Urothelium cell line (cell line): ENCODE measurements around the gene KIF1B.
"Not testable (repeated sequence)": the region's sequence is repeated elsewhere in the genome, so short reads cannot be mapped to it uniquely, and the experiment has no call there.

Source experiments
- DNase-seq: peaks from one replicate; pipeline ENCODE4 v3.0.0; 2011; ENCODE audit warnings: low spot score, mixed read lengths
- FAIRE-seq: peaks from 2 replicates; lab custom pipeline; 2011; peaks lifted over from hg19 to GRCh38; lab: Jason Lieb, UNC

KIF1B gene

GRCh38 chr1:10232163-10232562, 21.8 kb downstream of the KIF1B start:
- FAIRE-seq: no peak
- DNase-seq: no peak

GRCh38 chr1:10236405-10237156, 26.2 kb downstream of the KIF1B start:
- no peak for FAIRE-seq
- no peak for DNase-seq

DNA sequence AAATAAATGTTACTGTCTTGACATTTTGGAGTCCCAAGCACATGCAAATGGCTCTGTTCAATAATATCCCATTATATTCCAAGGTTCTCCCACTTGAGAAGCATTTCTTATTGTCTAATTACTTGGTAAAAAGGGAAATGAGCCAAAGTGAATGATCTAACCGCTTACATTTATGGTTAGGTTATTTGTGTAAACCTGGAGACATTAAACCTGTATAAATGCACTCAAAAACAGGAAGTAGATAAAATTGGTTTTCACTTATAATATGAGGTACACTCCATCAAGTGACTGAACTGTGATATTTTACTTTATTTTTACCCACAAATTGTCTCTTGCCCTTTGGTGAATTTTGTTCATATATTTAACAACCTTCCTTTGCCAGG, 26.8 kb downstream of the KIF1B start:
- FAIRE-seq (no peak), DNase-seq (no peak)

DNA sequence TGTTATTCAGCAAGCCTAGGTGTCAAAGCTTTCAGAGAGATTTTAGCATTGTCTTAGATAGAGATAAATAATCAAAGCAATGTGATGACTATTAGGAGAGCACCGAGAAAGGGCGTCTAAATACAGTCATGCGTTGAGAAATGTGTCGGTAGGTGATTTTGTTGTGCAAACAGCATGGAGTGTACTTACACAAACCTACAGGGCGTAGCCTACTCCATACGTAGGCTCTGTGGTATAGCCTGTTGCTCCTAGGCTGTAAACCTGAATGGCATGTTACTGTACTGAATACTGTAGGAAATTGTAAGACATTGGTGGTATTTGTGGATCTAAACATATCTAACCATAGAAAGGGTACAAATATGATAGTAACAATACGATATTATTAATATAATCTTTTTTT, 31.8 kb downstream of the KIF1B start:
- DNase-seq (no peak), FAIRE-seq (no peak)

DNA sequence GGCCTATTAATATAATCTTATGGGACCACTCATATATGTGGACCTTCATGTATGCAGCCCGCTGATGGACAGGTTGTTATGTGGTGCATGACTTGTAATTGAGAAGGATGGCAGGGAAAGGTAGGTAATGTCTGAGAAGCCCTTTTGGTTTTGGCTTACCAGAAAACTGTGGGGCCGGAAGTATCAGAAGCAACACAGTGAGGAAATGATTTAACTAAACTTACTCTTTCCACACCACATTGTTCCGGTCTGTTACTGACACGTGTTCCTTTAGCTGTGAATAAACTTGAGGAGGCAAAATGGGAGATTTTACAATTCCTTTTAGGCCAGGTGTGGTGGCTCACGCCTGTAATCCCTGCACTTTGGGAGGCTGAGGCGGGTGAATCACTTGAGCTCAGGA, 32.4 kb downstream of the KIF1B start:
- no peak for DNase-seq
- FAIRE-seq: no peak

GRCh38 chr1:10245674-10246073, 35.3 kb downstream of the KIF1B start:
- no peak for FAIRE-seq
- no peak for DNase-seq

- no peak for DNase-seq
- FAIRE-seq: no peak
Observed at GRCh38 chr1:10249808-10250457, 39.6 kb downstream of the KIF1B start.

- FAIRE-seq (no peak), DNase-seq (no peak)
Observed at GRCh38 chr1:10250663-10251062, 40.3 kb downstream of the KIF1B start.

DNA sequence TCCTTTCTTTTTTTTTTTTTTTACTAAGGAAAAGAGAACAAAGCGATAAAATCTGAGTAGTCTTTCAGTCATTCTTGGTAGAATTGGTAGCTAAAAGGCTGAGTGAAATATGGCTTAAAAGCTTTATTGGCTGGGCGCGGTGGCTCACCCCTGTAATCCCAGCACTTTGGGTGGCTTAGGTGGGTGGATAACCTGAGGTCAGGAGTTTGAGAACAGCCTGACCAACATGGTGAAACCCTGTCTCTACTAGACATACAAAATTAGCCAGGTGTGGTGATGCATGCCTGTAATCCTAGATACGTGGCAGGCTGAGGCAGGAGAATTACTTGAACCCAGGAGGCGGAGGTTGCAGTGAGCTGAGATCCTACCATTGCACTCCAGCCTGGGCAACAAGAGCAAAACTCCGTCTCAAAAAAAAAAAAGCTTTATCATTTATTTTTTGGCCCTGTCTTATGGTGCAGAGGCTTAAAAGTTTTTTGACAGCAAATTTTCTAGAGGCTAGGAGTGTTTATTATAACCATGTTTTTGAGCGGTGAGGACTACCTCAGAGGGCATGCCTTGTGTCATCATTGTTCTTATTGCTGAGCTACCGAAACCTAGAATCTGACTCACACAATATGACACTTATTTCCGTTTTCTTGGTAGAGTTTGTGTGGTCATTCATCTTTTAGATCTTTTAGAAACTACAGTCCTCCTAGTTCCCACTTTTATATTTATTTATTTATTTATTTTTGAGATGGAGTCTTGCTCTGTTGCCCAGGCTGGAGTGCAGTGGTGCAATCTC, 41.1 kb downstream of the KIF1B start:
- not testable (repeated sequence) for FAIRE-seq, DNase-seq

GRCh38 chr1:10252508-10252907, 42.1 kb downstream of the KIF1B start:
- FAIRE-seq (no peak), DNase-seq (no peak)

GRCh38 chr1:10253149-10253548, 42.8 kb downstream of the KIF1B start:
- FAIRE-seq: no peak

GRCh38 chr1:10253755-10254154, 43.4 kb downstream of the KIF1B start:
- DNase-seq (peak; percentile 4), FAIRE-seq (no peak)

More at GRCh38 chr1:10253149-10253548, 42.8 kb downstream of the KIF1B start:
- DNase-seq: no peak

- FAIRE-seq (no peak), DNase-seq (no peak)
Observed at GRCh38 chr1:10257851-10258250, 47.5 kb downstream of the KIF1B start.

DNA sequence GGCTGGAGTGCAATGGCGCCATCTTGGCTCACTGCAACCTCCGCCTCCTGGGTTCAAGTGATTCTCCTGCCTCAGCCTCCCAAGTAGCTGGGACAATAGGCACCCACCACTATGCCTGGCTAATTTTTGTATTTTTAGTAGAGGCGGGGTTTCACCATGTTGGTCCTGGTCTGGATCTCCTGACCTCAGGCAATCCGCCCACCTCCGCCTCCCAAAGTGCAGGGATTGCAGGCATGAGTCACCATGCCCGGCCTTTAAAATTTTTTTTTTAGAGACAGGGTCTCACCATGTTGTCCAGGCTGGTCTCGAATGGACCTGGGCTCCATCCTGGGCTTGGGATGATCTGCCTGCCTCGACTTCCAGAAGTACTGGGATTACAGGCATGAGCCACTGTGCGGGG, 49.2 kb downstream of the KIF1B start:
- not testable (repeated sequence) for DNase-seq, FAIRE-seq

DNA sequence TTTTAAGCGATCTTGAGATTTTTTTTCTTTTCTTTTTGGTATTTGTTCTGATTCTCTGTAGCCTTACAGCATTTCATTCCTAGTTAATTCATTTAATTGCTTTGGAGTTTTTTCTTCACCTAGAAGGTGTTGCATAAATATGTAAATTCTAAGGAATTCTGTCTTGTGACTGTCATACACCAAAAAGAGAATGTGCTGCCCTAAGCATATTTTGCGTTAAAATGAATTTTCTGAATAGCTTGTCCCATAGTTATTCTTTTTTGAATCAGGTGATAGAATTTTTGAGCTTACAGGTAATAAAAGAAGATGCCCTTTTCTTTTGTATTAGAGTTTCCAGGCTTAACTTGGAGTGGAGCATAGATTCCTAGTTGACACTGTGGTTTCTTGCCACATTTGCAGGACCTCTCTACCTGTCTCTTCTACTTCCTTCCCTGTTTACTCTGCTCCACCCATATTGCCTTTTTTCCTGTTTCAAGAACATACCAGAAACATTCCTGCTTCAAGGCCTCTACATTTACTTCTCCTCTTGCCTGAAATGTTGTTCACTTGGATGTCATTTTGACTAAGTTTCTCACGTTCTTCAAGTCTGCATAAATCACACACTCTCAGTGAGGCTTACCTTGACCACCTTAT, 53.2 kb downstream of the KIF1B start:
- no peak for FAIRE-seq
- no peak for DNase-seq

GRCh38 chr1:10265027-10265426, 54.7 kb downstream of the KIF1B start:
- FAIRE-seq (no peak), DNase-seq (no peak)

DNA sequence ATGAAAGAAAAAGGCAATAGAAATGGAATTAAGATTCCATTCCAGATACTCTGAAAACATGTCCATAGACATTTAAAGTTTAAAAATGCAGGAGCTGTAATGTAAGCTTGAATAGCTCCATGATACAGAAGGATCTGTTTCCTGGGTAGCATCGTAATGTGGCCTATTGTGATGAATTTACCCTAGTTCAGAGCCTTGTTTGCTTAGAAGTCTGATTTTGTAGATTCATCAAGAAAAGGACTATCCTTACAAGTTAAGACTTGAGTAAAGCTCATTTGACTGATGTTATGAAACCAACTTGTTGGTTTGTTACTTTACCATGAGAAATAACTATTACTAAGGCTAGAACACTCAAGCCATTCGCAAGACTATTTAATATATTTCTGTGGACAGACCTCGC, 55.5 kb downstream of the KIF1B start:
- no peak for FAIRE-seq
- no peak for DNase-seq

- FAIRE-seq (no peak), DNase-seq (no peak)
Observed at GRCh38 chr1:10267319-10267718, 56.9 kb downstream of the KIF1B start.

DNA sequence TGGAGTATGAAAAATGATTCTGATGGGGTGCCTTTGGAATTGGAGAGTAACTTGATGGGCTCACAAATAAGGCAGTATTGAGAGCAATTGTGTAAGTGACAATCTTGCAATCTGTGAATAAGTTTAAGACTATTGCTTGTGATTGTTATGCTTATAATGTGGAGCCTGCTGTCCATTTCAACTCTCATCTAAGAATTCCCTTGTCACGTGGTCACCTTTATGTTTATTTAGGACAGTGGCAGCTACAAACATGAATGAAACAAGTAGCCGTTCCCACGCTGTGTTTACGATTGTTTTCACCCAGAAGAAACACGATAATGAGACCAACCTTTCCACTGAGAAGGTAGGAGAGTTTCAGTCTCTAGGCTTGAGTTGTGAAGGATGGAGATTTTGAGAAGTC, 57.6 kb downstream of the KIF1B start:
- DNase-seq (no peak), FAIRE-seq (no peak)

DNA sequence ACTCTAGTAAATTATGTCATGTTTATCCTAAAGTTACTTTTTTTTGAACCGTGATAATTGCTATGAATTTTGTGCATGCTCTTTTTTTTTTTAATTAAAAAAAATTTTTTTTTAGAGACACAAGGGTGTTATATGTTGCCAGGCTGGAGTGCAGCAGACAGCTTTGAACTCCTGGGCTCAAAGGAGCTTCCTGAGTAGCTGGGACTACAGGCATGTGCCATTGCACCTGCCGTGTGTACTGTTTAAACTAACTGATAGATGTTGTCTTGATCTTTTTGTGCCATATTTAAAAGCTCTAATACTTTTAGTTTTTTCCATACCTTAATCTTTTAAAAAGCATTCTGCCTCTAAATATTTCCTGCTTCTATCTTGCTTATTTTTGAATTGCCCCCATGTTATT, 60.7 kb downstream of the KIF1B start:
- no peak for DNase-seq
- no peak for FAIRE-seq

GRCh38 chr1:10271869-10272268, 61.5 kb downstream of the KIF1B start:
- FAIRE-seq: no peak
- no peak for DNase-seq
